Gastrocnemius medialis (tissue), 4 donors: ENCODE results near the gene TBC1D23. TPM values are rescaled to one million over a fixed set of nuclear protein-coding genes. Genes with fewer than 3 reads are reported as not detected.
"Not testable (repeated sequence)": the region's sequence is repeated elsewhere in the genome, so short reads cannot be mapped to it uniquely, and the experiment has no call there.

ENCODE experiments used
- ATAC-seq, 2 donors: fragments of 150-250 bp; one replicate each; pipeline ENCODE4 v1.9.1; 2016
- DNase-seq, 2 donors: peaks; one replicate each; pipeline ENCODE4 v3.0.0-alpha.2; 2019
- H3K27ac ChIP-seq, 4 donors: fragments of 200-600 bp; sonication (generic); 1 replicate in 1 of 4; 2 replicates in 3 of 4; pipeline ENCODE4 v1.5.1; 2016 to 2018; ENCODE audit warnings: mild to moderate bottlenecking in 2 of 4, moderate library complexity in 1 of 4
- H3K27me3 ChIP-seq, 3 donors: fragments of 200-600 bp; sonication (generic) in 2 of 3; 1 replicate in 1 of 3; 2 replicates in 2 of 3; pipeline versions ENCODE4 v1.5.1 to v1.6.0; 2016 to 2019; ENCODE audit warnings: mild to moderate bottlenecking in 1 of 3, moderate library complexity in 1 of 3
- H3K36me3 ChIP-seq, 2 donors: fragments of 200-600 bp; sonication (generic) in 1 of 2; one replicate each; pipeline ENCODE4 v1.5.1; 2017 to 2018
- H3K4me1 ChIP-seq, 2 donors: fragments of 200-600 bp; sonication (generic) in 1 of 2; one replicate each; pipeline ENCODE4 v1.5.1; 2016 to 2017; ENCODE audit warnings: mild to moderate bottlenecking in 2 of 2
- H3K4me3 ChIP-seq, 4 donors: fragments of 200-600 bp; sonication (generic) in 3 of 4; 1 replicate in 1 of 4; 2 replicates in 3 of 4; pipeline ENCODE4 v1.5.1; 2016 to 2019; ENCODE audit warnings: mild to moderate bottlenecking in 2 of 4
- H3K9me3 ChIP-seq, 3 donors: fragments of 200-600 bp; sonication (generic) in 2 of 3; 1 replicate in 1 of 3; 2 replicates in 2 of 3; pipeline ENCODE4 v1.5.1; 2016 to 2019
- POLR2A ChIP-seq, 2 donors: fragments of 450-650 bp; IDR thresholded peaks; one replicate each; pipeline ENCODE4 v1.6.1; 2017; ENCODE audit warnings: antibody characterized with exemption in 2 of 2, mild to moderate bottlenecking in 2 of 2, moderate library complexity in 2 of 2
- in situ Hi-C, 4 donors: fragments of 200-750 bp; cut with MboI; loops; one replicate each; pipeline versions ENCODE4 v1.15.0 to v1.8.0; 2017; ENCODE audit warnings: low sequenced_read_pairs in 4 of 4
- intact Hi-C: fragments of 100-400 bp; cut with DNase I; formaldehyde crosslinking; loops from one replicate; pipeline ENCODE4 v1.15.1; 2023; ENCODE audit warnings: low total_unique reads
- total RNA-seq, 4 donors: library from RNA; depleted of rRNA; stranded (reverse); fragments of >200 nt; gene quantifications; one replicate each; pipeline versions ENCODE4 v1.1.0 to v1.2.3, GENCODE V29; 2016
- TF ChIP-seq, protein P1 (sequence below), 5 experiments: fragments of 450-650 bp in 3 of 5; fragments of 200-600 bp in 2 of 5; sonication (generic) in 2 of 5; IDR thresholded peaks in 4 of 5; conservative IDR thresholded peaks in 1 of 5; 1 replicate in 4 of 5; 2 replicates in 1 of 5; pipeline ENCODE4 v1.5.1; 2016 to 2019; ENCODE audit warnings: antibody characterized with exemption in 5 of 5, mild to moderate bottlenecking in 3 of 5, moderate library complexity in 3 of 5

Gene TBC1D23
- total RNA-seq, 4 donors from 2014 or later: 14.2 to 56.4 (median 45.0) TPM

DNA sequence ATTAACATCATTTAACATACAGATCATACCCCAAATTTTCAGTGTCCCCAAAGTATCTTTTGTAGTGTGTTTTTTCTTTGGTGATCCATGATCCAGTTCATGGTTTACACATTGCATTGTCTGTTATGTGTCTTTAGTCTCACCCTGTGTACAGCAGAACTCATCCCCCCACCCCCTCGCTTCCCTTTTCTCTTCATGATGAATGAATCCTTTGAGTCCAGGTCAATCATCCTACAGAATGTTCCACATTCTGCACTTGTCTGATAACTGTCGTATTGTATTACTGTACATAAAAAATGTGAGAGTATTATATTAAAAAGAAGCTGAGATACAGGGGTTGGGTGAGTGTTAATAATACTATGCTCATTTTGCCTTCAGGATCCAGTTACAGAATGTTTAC, 59.2 kb downstream of the TBC1D23 start:
- intact Hi-C loops (loop anchor here (5.0 kb wide), 1 partner anchor 267 kb away; no protein-coding TSS in a partner anchor), in situ Hi-C loops (loop anchor here in 3 of 4 donors (25.0 kb wide), 1 partner anchor 267 kb away; no protein-coding TSS in a partner anchor)
- peaks cover 0 to 55% of the 10 kb centered on the region in 2 donors for H3K36me3 ChIP-seq

DNA sequence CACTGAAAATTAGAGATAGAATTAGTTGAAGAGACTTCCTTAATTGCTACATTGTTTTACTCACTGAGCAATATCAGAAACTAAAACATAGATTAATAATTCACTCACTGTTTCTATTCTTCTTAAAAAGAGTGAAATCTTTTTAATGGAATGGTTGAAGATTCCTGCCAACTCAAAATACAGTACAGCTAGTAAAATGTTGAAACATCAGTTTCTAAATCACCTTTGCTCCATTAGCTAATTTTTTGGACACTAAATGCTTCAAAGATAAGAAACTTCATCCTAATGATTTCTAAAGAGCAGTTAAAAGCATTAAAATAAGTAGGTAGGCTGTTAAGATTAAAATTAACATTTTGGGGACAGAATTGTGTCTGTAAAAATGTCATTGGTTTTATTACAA, 63.3 kb downstream of the TBC1D23 start:
- H3K9me3 ChIP-seq: no peaks in the 10 kb centered on the region
- H3K27ac ChIP-seq: no peak overlapping the region
- intact Hi-C loops (no loop called here), in situ Hi-C loops (loop anchor here in 3 of 4 donors (25.0 kb wide), 1 partner anchor 263 kb away; no protein-coding TSS in a partner anchor)
- ATAC-seq (no peak), DNase-seq (no peak)
- no peaks in the 10 kb centered on the region for H3K4me1 ChIP-seq
- no peaks in the 10 kb centered on the region for H3K27me3 ChIP-seq
- H3K4me3 ChIP-seq: no peak overlapping the region
- H3K36me3 ChIP-seq: peaks cover 0 to 52% of the 10 kb centered on the region in 2 donors
- no peak for TF ChIP-seq POLR2A (IDR thresholded peaks at IDR 0.05)
- TF ChIP-seq, protein P1, sequence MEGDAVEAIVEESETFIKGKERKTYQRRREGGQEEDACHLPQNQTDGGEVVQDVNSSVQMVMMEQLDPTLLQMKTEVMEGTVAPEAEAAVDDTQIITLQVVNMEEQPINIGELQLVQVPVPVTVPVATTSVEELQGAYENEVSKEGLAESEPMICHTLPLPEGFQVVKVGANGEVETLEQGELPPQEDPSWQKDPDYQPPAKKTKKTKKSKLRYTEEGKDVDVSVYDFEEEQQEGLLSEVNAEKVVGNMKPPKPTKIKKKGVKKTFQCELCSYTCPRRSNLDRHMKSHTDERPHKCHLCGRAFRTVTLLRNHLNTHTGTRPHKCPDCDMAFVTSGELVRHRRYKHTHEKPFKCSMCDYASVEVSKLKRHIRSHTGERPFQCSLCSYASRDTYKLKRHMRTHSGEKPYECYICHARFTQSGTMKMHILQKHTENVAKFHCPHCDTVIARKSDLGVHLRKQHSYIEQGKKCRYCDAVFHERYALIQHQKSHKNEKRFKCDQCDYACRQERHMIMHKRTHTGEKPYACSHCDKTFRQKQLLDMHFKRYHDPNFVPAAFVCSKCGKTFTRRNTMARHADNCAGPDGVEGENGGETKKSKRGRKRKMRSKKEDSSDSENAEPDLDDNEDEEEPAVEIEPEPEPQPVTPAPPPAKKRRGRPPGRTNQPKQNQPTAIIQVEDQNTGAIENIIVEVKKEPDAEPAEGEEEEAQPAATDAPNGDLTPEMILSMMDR (IDR thresholded peaks at IDR 0.05 in 4 of 5, conservative IDR thresholded peaks at IDR 0.05 in 1 of 5): no peak

More for the DNA sequence above, 59.2 kb downstream of the TBC1D23 start:
- no peak overlapping the region for H3K27ac ChIP-seq
- H3K4me3 ChIP-seq: no peak overlapping the region
- TF ChIP-seq, protein P1 (IDR thresholded peaks at IDR 0.05 in 4 of 5, conservative IDR thresholded peaks at IDR 0.05 in 1 of 5): no peak
- TF ChIP-seq POLR2A (IDR thresholded peaks at IDR 0.05): no peak
- ATAC-seq (no peak), DNase-seq (no peak)
- H3K9me3 ChIP-seq: no peaks in the 10 kb centered on the region
- no peaks in the 10 kb centered on the region for H3K4me1 ChIP-seq
- H3K27me3 ChIP-seq: no peaks in the 10 kb centered on the region

DNA sequence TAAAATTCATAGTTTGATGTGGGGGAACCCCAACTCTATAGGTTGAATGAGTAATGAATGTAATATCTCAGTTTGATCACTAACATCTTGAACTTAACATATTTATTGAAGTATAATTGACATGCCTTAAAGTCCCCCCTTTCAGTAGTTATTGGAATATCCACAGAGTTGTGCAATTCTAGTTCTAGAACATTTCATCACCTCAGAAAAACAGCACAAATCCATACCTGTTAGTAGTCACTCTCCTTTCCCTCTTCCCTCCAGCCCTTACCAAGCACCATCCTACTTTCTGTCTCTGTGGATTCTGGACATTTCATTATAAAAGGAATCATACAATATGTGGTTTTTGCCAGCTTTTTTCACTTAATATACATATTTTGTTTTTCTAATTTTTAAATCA, 65.0 kb downstream of the TBC1D23 start:
- no peak overlapping the region for H3K4me3 ChIP-seq
- ATAC-seq (no peak), DNase-seq (no peak)
- TF ChIP-seq, protein P1 (IDR thresholded peaks at IDR 0.05 in 4 of 5, conservative IDR thresholded peaks at IDR 0.05 in 1 of 5): no peak
- TF ChIP-seq POLR2A (IDR thresholded peaks at IDR 0.05): no peak
- H3K9me3 ChIP-seq: no peaks in the 10 kb centered on the region
- no peaks in the 10 kb centered on the region for H3K27me3 ChIP-seq
- no peaks in the 10 kb centered on the region for H3K4me1 ChIP-seq
- peaks cover 0 to 35% of the 10 kb centered on the region in 2 donors for H3K36me3 ChIP-seq
- in situ Hi-C loops: loop anchor here in 1 of 4 donors (25.0 kb wide), 1 partner anchor 261 kb away; no protein-coding TSS in a partner anchor
- H3K27ac ChIP-seq: no peak overlapping the region
- intact Hi-C loops: no loop called here

DNA sequence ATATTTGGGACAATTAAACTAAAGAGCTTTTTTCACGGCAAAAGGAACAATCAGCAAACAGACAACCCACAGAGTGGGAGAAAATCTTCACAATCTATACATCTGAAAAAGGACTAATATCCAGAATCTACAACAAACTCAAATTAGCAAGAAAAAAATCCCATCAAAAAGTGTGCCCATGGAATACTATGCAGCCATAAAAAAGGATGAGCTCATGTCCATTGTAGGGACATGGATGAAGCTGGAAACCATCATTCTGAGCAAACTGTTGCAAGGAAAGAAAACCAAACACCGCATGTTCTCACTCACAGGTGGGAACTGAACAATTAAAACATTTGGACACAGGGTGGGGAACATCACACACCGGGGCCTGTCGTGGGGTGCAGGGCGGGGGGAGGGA, 66.6 kb downstream of the TBC1D23 start:
- H3K9me3 ChIP-seq, H3K27me3 ChIP-seq, intact Hi-C loops, DNase-seq, ATAC-seq, H3K4me3 ChIP-seq, H3K27ac ChIP-seq, H3K4me1 ChIP-seq: not testable (repeated sequence)
- peaks cover 0 to 28% of the 10 kb centered on the region in 2 donors for H3K36me3 ChIP-seq
- in situ Hi-C loops: loop anchor here in 1 of 4 donors (25.0 kb wide), 1 partner anchor 260 kb away; no protein-coding TSS in a partner anchor

DNA sequence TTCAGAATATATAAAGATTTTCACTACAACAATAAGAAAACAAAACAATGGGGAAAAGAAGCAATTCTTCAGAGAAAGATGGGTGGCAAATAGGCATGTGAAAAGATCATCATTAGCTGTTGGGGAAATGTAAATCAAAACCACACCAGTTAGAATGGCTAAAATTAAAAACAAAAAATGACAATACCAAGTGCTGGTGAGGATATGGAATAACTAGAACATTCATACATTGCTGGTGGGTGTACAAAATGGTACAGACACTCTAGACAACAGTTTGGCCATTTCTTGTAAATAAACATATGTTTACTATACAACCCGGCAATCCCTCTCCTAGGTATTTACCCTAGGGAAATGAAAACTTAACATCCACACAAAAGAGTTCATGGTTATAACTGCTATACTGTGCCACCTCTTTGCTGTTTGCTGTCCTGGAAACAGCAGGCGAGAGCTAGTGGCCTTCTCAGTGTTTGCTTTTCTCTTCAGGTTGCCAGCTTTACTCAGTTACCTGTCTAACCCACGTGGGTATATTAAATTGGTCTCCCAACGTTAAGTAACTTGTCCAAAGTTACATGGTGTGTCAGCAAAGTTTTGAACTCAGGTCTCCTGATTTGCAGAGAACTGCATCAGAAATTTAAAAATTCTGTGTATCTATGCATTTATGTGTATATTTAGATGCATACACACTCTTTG, 69.2 kb downstream of the TBC1D23 start:
- H3K9me3 ChIP-seq: no peaks in the 10 kb centered on the region
- H3K27me3 ChIP-seq: no peaks in the 10 kb centered on the region
- ATAC-seq: no peak
- in situ Hi-C loops: loop anchor here in 1 of 4 donors (25.0 kb wide), 1 partner anchor 257 kb away; no protein-coding TSS in a partner anchor
- no peak overlapping the region for H3K27ac ChIP-seq
- TF ChIP-seq, protein P1 (IDR thresholded peaks at IDR 0.05 in 4 of 5, conservative IDR thresholded peaks at IDR 0.05 in 1 of 5): no peak
- TF ChIP-seq POLR2A (IDR thresholded peaks at IDR 0.05): no peak
- H3K36me3 ChIP-seq: peaks cover 0 to 9% of the 10 kb centered on the region in 2 donors
- intact Hi-C loops: loop anchor here (5.0 to 10.0 kb wide), 3 partner anchors 68 to 513 kb away; partner anchors contain the start of genes CMSS1 and TBC1D23
- no peaks in the 10 kb centered on the region for H3K4me1 ChIP-seq
- no peak for DNase-seq
- H3K4me3 ChIP-seq: no peak overlapping the region
